H1 (cell line): ENCODE measurements around the gene RBM4. TPM values are rescaled to one million over a fixed set of nuclear protein-coding genes. Genes with fewer than 3 reads are reported as not detected.
"Not testable (repeated sequence)": the region's sequence is repeated elsewhere in the genome, so short reads cannot be mapped to it uniquely, and the experiment has no call there.

Experiments
- CTCF ChIA-PET: fragments of 300-600 bp; sonication (Branson Sonifier 250); formaldehyde crosslinking; loops from one replicate; lab custom pipeline; 2021; ENCODE audit not compliant: partially characterized antibody; lab: Charles Lee
- POLR2A ChIA-PET: fragments of 300-600 bp; sonication (Branson Sonifier 250); formaldehyde crosslinking; loops from one replicate; lab custom pipeline; 2021; ENCODE audit warnings: inconsistent platforms; ENCODE audit not compliant: partially characterized antibody; lab: Charles Lee
- DNase-seq, 2 experiments: peaks; one replicate each; pipeline versions ENCODE4 v3.0.0 to v3.0.0-alpha.2; 2010 to 2022; ENCODE audit warnings: low spot score in 2 of 2, low read depth in 1 of 2, mixed read lengths in 1 of 2
- FAIRE-seq: peaks from 2 replicates; lab custom pipeline; 2011; peaks lifted over from hg19 to GRCh38; lab: Jason Lieb, UNC
- H2AFZ ChIP-seq: 2 replicates; pipeline ENCODE4 v1.8.1; 2012; ENCODE audit warnings: low read length, inconsistent platforms
- H2AK5ac ChIP-seq: 2 replicates; pipeline ENCODE4 v1.6.1; 2013; ENCODE audit warnings: low read depth, low read length
- H2BK120ac ChIP-seq: replicated peaks from 2 replicates; pipeline ENCODE3; 2013; ENCODE audit warnings: low read depth, low read length, inconsistent platforms
- H2BK12ac ChIP-seq: 2 replicates; pipeline ENCODE4 v1.6.1; 2013; ENCODE audit warnings: low read depth, low read length
- H2BK15ac ChIP-seq: 2 replicates; pipeline ENCODE4 v1.6.1; 2013; ENCODE audit warnings: low read length
- H2BK20ac ChIP-seq: 2 replicates; pipeline ENCODE4 v1.6.1; 2013; ENCODE audit warnings: low read length
- H2BK5ac ChIP-seq: 2 replicates; pipeline ENCODE4 v1.6.1; 2013; ENCODE audit warnings: low read depth, low read length
- H3K14ac ChIP-seq: 2 replicates; pipeline ENCODE4 v1.6.1; 2013; ENCODE audit warnings: inconsistent platforms; ENCODE audit not compliant: insufficient read length
- H3K18ac ChIP-seq: 2 replicates; pipeline ENCODE4 v1.6.1; 2013; ENCODE audit warnings: low read length; ENCODE audit errors: extremely low read depth
- H3K23ac ChIP-seq: 2 replicates; pipeline ENCODE4 v1.6.1; 2013; ENCODE audit warnings: inconsistent platforms; ENCODE audit not compliant: insufficient read length
- H3K23me2 ChIP-seq: 2 replicates; pipeline ENCODE4 v1.6.1; 2013; ENCODE audit warnings: low read depth, low read length
- H3K27ac ChIP-seq: 2 replicates; pipeline ENCODE4 v1.6.1; 2011; ENCODE audit warnings: low read depth, low read length, inconsistent platforms
- H3K27me3 ChIP-seq, 4 experiments: replicated peaks in 1 of 4; 1 replicate in 1 of 4; 2 replicates in 3 of 4; pipeline versions ENCODE4 v1.6.1 to v1.8.1; 2011 to 2013; ENCODE audit warnings: low read length in 3 of 4, mild to moderate bottlenecking in 3 of 4, inconsistent platforms in 2 of 4, mixed read lengths in 2 of 4, moderate library complexity in 1 of 4; ENCODE audit not compliant: control insufficient read depth in 3 of 4, insufficient read depth in 3 of 4; ENCODE audit errors: extremely low read depth in 1 of 4
- H3K36me3 ChIP-seq, 4 experiments: 2 replicates each; pipeline versions ENCODE4 v1.6.1 to v1.8.1; 2011 to 2013; ENCODE audit warnings: mild to moderate bottlenecking in 4 of 4, low read length in 3 of 4, moderate library complexity in 2 of 4, control low read depth in 1 of 4, inconsistent platforms in 1 of 4; ENCODE audit not compliant: insufficient read depth in 4 of 4, control insufficient read depth in 2 of 4
- H3K4ac ChIP-seq: replicated peaks from 2 replicates; pipeline ENCODE3; 2013; ENCODE audit warnings: low read length, low read depth, mixed read lengths, inconsistent platforms; ENCODE audit not compliant: insufficient read length
- H3K4me1 ChIP-seq, 4 experiments: replicated peaks in 1 of 4; 1 replicate in 1 of 4; 2 replicates in 3 of 4; pipeline versions ENCODE4 v1.6.1 to v1.8.1; 2011 to 2013; ENCODE audit warnings: low read length in 3 of 4, inconsistent platforms in 2 of 4, mixed read lengths in 1 of 4; ENCODE audit not compliant: insufficient read depth in 4 of 4, control insufficient read depth in 3 of 4
- H3K4me2 ChIP-seq, 2 experiments: 2 replicates each; pipeline versions ENCODE4 v1.6.1 to v1.8.1; 2011 to 2013; ENCODE audit warnings: low read depth in 2 of 2, low read length in 2 of 2, control low read depth in 1 of 2, inconsistent platforms in 1 of 2, mild to moderate bottlenecking in 1 of 2; ENCODE audit not compliant: insufficient read depth in 1 of 2
- H3K4me3 ChIP-seq, 4 experiments: fragments of 200-600, 300-600 bp in 1 of 4; sonication (generic), shearing (Covaris generic), sonication (Bioruptor Twin) in 1 of 4; 2 replicates each; pipeline versions ENCODE4 v1.5.1 to v1.8.1; 2011 to 2016; ENCODE audit warnings: low read length in 4 of 4, low read depth in 3 of 4, control low read depth in 2 of 4, inconsistent platforms in 2 of 4, mild to moderate bottlenecking in 2 of 4, mixed read lengths in 1 of 4, moderate library complexity in 1 of 4; ENCODE audit not compliant: insufficient read depth in 2 of 4; ENCODE audit errors: extremely low read depth in 1 of 4
- H3K56ac ChIP-seq: replicated peaks from 2 replicates; pipeline ENCODE3; 2013; ENCODE audit warnings: low read depth, mild to moderate bottlenecking, mixed read lengths, low read length, inconsistent platforms; ENCODE audit not compliant: insufficient read length
- H3K79me1 ChIP-seq: 2 replicates; pipeline ENCODE4 v1.6.1; 2013; ENCODE audit warnings: low read depth, low read length, control low read depth
- H3K79me2 ChIP-seq, 2 experiments: 2 replicates each; pipeline versions ENCODE4 v1.6.1 to v1.8.1; 2012 to 2013; ENCODE audit warnings: low read length in 2 of 2, mild to moderate bottlenecking in 2 of 2, inconsistent platforms in 1 of 2; ENCODE audit not compliant: insufficient read depth in 2 of 2, control insufficient read depth in 1 of 2
- H3K9ac ChIP-seq, 4 experiments: replicated peaks in 1 of 4; 1 replicate in 1 of 4; 2 replicates in 3 of 4; pipeline versions ENCODE4 v1.6.1 to v1.8.1; 2011 to 2013; ENCODE audit warnings: low read depth in 3 of 4, low read length in 3 of 4, control low read depth in 2 of 4, mild to moderate bottlenecking in 2 of 4, moderate library complexity in 2 of 4, inconsistent platforms in 1 of 4; ENCODE audit errors: extremely low read depth in 1 of 4
- H3K9me3 ChIP-seq, 2 experiments: 2 replicates each; pipeline versions ENCODE4 v1.6.1 to v1.8.1; 2012 to 2013; ENCODE audit warnings: mild to moderate bottlenecking in 2 of 2, moderate library complexity in 2 of 2, control low read depth in 1 of 2, inconsistent platforms in 1 of 2, low read depth in 1 of 2, low read length in 1 of 2, mixed read lengths in 1 of 2; ENCODE audit not compliant: insufficient read depth in 2 of 2
- H4K20me1 ChIP-seq, 2 experiments: replicated peaks in 1 of 2; 2 replicates each; pipeline versions ENCODE3 to v1.8.1; 2011 to 2013; ENCODE audit warnings: inconsistent platforms in 2 of 2, low read length in 2 of 2, mild to moderate bottlenecking in 1 of 2; ENCODE audit not compliant: insufficient read depth in 2 of 2, control insufficient read depth in 1 of 2
- H4K5ac ChIP-seq: 2 replicates; pipeline ENCODE4 v1.6.1; 2013; ENCODE audit warnings: low read length, low read depth, mixed read lengths, inconsistent platforms; ENCODE audit not compliant: insufficient read length
- H4K8ac ChIP-seq: 2 replicates; pipeline ENCODE4 v1.8.0; 2013; ENCODE audit warnings: mild to moderate bottlenecking, moderate library complexity, low read length, inconsistent platforms; ENCODE audit not compliant: insufficient read depth; ENCODE audit errors: extremely low read depth
- H4K91ac ChIP-seq: replicated peaks from 2 replicates; pipeline ENCODE3; 2013; ENCODE audit warnings: low read length, mixed read lengths, inconsistent platforms; ENCODE audit not compliant: insufficient read length
- POLR2A ChIP-seq, 2 experiments: IDR thresholded peaks; 1 replicate in 1 of 2; 2 replicates in 1 of 2; pipeline ENCODE4 v1.6.1; 2011; ENCODE audit warnings: low read depth in 2 of 2, low read length in 2 of 2, mild to moderate bottlenecking in 2 of 2; ENCODE audit errors: control extremely low read depth in 1 of 2
- POLR2AphosphoS5 ChIP-seq: IDR thresholded peaks from 2 replicates; pipeline ENCODE4 v1.6.1; 2011; ENCODE audit warnings: low read depth, low read length
- WGBS, 2 experiments: shearing (Covaris generic) in 1 of 2; methylation state at CpG; one replicate each; pipeline versions ENCODE4 v1.1.6 to v1.1.7; 2013 to 2015; ENCODE audit warnings: low lambda C conversion rate in 2 of 2, mixed read lengths in 2 of 2, inconsistent platforms in 1 of 2, low coverage in 1 of 2, missing lambda C conversion rate in 1 of 2; ENCODE audit not compliant: insufficient replicate concordance in 2 of 2, insufficient coverage in 1 of 2, insufficient read length in 1 of 2; ENCODE audit errors: extremely low coverage in 1 of 2, missing lambda C conversion rate in 1 of 2; 5-methylcytosine and 5-hydroxymethylcytosine counted together
- polyA plus RNA-seq, 7 experiments: library from polyadenylated mRNA; depleted of rRNA in 3 of 7; stranded (reverse) in 5 of 7; unstranded in 2 of 7; fragments of >200 nt in 5 of 7; fragments of 200-250 nt in 2 of 7; gene quantifications; 1 replicate in 5 of 7; 2 replicates in 1 of 7; 4 replicates in 1 of 7; pipeline versions ENCODE4 v1.2.1 to v1.2.3, GENCODE V29; 2011 to 2013; ENCODE audit warnings: missing spikeins in 2 of 7, mixed read lengths in 2 of 7
- total RNA-seq: library from RNA; stranded (reverse); fragmentation: NEBNext Ultra II Directional; extraction: Animal tissue kit (Norgen Biotek cat#: 25700); gene quantifications from 2 replicates; pipeline ENCODE4 v1.2.1, GENCODE V29; 2021

The RBM4 gene
- total and polyA plus RNA-seq, 2 of the 8 experiments (the other 6 are each of a cell fraction or from before 2014, with no cell fraction given) = 192 to 330 TPM

GRCh38 chr11:66639814-66640340 lies 1.4 kb downstream of the RBM4 start:
- H3K14ac ChIP-seq, H3K18ac ChIP-seq, DNase-seq, H3K23ac ChIP-seq, H2AK5ac ChIP-seq, H2AFZ ChIP-seq, H3K56ac ChIP-seq, CTCF ChIA-PET, FAIRE-seq, H3K27ac ChIP-seq, H2BK12ac ChIP-seq, H4K91ac ChIP-seq, H3K27me3 ChIP-seq, H4K8ac ChIP-seq, H2BK15ac ChIP-seq, H3K9me3 ChIP-seq, H3K79me1 ChIP-seq, H3K4ac ChIP-seq, H2BK20ac ChIP-seq, H4K5ac ChIP-seq, H2BK5ac ChIP-seq, H2BK120ac ChIP-seq: not testable (repeated sequence)
- peaks cover 38 to 47% of the 10 kb centered on the region in 2 experiments for H4K20me1 ChIP-seq
- WGBS, 2 experiments = 91% methylated on average over 10 of the region's 10 CpGs; no CpG with 5 or more reads in 1 of the 2 experiments
- H3K4me1 ChIP-seq = peaks cover 0 to 24% (median 15%) of the 10 kb centered on the region in 4 experiments; a peak in 5 of 7 replicates
- H3K9ac ChIP-seq = peak overlapping the region in 1 of 4 experiments; percentile 36; a peak in 1 of 7 replicates
- H3K23me2 ChIP-seq = peaks cover 10% of the 10 kb centered on the region
- peaks cover 58 to 78% of the 10 kb centered on the region in 2 experiments for H3K79me2 ChIP-seq
- TF ChIP-seq POLR2A (IDR thresholded peaks at IDR 0.05; ENCODE audit: control extremely low read depth in 1 of 2, low read depth in 2 of 2, low read length in 2 of 2) (peak in 1 of 2 experiments; percentile 39; a peak in 1 of 3 replicates), POLR2AphosphoS5 (0 out of 2 replicates have a peak, but pooled peaks have one; percentile 22)
- POLR2A ChIA-PET = interaction anchor here (1.3 to 66.2 kb wide), 8 partner anchors 3 to 107 kb away, joined by 3 to 2165 read pairs (median 30); partner anchors contain the start of genes ACTN3, CCDC87, CCS and CTSF
- H3K4me3 ChIP-seq = peak overlapping the region; percentile 84 to 98 (median 94); a peak in 7 of 8 replicates
- peaks cover 28 to 57% (median 44%) of the 10 kb centered on the region in 4 experiments for H3K36me3 ChIP-seq
- H3K4me2 ChIP-seq = peak overlapping the region; percentile 65 to 67
